Spleen (tissue), 7 donors: Measurements from ENCODE around the gene RNF166.

ENCODE experiments used
- POLR2A ChIP-seq, 3 donors: fragments of 450-650 bp; IDR thresholded peaks; one replicate each; pipeline ENCODE4 v1.5.1; 2017; ENCODE audit warnings: antibody characterized with exemption in 3 of 3, mild to moderate bottlenecking in 1 of 3
- POLR2AphosphoS5 ChIP-seq, 3 donors: sonication (generic); formaldehyde crosslinking; IDR thresholded peaks; one replicate each; pipeline ENCODE4 v1.5.1; 2017; ENCODE audit warnings: antibody characterized with exemption in 3 of 3
- TF ChIP-seq, protein P1 (sequence below), 11 experiments: fragments of 200-600 bp in 7 of 11; fragments of 450-650 bp in 4 of 11; sonication (generic) in 4 of 11; IDR thresholded peaks in 8 of 11; conservative IDR thresholded peaks in 3 of 11; 1 replicate in 7 of 11; 2 replicates in 4 of 11; pipeline versions ENCODE4 v1.4.0 to v1.8.0; 2016 to 2021; ENCODE audit warnings: antibody characterized with exemption in 11 of 11, inconsistent platforms in 4 of 11, mild to moderate bottlenecking in 1 of 11
- donor health status: DM: no; HTN: no; CAD: no; lungs with moderate emphysema.
- donor health status: DM: no; HTN: no; CAD: no.
- donor health status: DM: no; HTN: no; CAD: no.

DNA sequence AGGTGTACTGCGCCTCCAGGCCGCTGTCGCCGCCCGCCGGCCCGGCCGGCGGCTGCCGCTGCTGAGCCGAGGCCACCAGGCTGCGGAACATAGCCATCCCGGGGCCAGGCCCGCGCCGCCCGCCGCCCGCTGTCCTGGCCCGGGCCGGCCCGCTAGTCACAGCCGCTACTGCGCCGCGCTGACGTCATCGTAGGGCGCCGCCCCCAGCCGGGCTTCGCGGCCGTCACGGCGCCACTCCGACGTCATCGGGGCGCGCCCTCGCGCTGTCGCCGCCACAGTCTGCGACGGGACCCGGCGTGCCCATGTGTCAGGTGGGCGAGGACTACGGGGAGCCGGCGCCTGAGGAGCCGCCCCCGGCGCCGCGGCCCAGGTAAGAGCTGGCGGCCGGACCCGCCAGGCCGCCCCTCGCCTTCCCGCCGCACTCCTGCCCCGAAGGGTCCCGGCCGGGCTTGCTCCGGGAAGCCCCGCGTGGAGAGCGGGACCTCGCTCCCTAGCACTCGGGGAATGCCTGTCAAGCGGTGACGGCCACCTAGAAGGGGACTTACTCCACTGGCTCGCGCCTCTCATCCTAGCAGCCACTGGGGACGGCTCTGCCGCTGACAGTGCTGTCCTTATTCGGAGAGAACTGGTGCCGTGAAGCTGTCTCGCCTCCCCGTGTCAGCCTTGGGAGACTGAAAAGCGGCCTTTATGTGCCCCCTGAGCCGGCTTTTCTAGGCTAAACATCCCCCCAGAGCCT lies at the start of gene RNF166, which contains the start of gene CTU2:
- TF ChIP-seq, protein P1, sequence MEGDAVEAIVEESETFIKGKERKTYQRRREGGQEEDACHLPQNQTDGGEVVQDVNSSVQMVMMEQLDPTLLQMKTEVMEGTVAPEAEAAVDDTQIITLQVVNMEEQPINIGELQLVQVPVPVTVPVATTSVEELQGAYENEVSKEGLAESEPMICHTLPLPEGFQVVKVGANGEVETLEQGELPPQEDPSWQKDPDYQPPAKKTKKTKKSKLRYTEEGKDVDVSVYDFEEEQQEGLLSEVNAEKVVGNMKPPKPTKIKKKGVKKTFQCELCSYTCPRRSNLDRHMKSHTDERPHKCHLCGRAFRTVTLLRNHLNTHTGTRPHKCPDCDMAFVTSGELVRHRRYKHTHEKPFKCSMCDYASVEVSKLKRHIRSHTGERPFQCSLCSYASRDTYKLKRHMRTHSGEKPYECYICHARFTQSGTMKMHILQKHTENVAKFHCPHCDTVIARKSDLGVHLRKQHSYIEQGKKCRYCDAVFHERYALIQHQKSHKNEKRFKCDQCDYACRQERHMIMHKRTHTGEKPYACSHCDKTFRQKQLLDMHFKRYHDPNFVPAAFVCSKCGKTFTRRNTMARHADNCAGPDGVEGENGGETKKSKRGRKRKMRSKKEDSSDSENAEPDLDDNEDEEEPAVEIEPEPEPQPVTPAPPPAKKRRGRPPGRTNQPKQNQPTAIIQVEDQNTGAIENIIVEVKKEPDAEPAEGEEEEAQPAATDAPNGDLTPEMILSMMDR (IDR thresholded peaks at IDR 0.05 in 8 of 11, conservative IDR thresholded peaks at IDR 0.05 in 3 of 11): peak in 3 of 11 experiments; percentile 5 to 13 (median 11)
- TF ChIP-seq POLR2A (IDR thresholded peaks at IDR 0.05) (peak in 2 of 3 donors; percentile 81 to 96), POLR2AphosphoS5 (IDR thresholded peaks at IDR 0.05) (peak; percentile 92 to 95 (median 94))
